ENCODE measurements around the gene ADRA1B.

The ADRA1B gene

DNA sequence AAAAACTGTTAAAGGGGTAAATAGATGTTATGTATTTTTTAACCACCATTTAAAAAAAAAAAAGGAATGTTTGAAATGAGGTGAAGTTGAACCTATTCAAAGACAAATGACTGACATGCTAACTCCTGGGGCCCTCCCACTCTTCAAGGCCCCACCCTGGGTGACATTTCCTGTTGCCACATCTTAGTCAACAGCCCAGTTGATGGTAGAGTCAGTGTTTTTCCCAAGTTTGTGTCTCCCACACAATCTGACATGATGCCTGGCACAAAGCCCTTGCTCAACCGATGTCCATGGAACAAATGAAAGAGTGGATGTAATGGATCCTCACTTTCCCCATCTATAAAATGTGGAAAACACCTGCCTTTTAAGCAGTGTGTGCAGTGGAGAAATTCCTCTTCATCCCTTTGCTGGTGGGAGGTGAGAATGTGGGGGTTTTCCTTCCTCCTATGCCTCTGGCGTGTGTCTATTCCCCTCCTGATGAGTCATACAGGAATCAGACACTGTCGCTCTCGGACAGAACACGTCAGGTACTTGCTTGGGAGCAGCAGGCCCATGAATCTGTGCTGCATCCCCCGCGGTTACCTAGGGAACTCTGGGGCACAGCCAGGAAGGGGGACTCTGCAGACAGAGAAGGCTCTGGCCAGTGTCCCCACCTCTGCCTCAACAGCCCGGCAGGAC lies 13.7 kb upstream of the ADRA1B start:
- DNase-seq = no peak

DNA sequence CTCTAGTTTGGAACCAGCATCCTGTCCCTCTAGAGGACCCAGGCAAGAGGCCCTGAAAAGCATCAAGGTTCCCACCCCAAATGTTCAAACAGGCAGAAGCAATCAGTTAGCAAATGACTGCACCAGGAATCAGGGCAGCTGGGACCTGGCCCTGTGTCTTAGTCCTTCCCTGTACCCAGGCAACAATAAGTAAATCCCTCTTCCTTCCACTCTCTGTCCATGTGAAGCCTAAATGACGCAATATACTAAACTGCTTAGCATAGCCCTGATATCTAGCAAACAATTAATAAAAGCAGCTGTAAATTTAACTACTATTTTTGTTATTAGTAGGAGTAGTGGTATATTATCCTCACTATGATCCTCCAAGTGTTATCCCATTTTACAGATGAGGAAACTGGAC lies 13.2 kb upstream of the ADRA1B start:
- DNase-seq = no peak

DNA sequence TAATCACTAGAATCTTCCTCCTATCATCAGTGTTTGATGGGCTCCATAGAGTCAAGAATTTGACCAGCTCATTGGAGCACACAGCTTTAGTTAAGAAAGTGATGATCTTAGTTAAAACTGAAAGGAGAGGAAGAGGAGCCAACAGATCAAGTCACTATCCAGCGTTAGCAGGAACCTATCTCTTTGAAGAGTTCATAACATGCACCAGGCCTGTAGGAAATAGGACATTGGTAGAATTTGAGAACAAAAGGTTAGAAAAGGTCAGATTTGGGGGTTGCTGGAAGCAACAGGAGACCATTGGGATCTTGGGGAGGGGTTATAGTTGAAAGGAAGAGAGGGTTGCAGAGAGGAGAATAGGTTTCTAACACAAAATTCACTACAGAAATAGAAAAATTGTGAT lies 11.4 kb upstream of the ADRA1B start:
- DNase-seq = no peak

DNA sequence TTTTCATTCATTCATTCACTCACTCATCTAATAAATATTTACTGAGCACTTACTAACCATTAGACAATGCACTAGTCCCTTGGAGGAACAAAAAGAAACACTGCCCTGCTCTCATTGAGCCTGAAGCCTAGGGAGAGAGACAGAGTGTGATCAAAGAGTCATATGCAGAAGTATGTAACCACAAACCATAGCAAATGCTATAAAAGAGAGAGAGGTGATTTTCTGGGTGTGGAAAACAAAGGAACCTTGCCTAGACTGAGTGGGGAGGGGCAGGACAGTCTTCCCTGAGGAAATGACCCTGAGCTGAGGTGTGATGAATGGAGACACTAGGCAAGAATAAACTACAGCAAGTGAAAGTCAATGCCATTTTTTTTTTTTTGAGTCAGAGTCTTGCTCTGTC lies 10.8 kb upstream of the ADRA1B start:
- no peak for DNase-seq

DNA sequence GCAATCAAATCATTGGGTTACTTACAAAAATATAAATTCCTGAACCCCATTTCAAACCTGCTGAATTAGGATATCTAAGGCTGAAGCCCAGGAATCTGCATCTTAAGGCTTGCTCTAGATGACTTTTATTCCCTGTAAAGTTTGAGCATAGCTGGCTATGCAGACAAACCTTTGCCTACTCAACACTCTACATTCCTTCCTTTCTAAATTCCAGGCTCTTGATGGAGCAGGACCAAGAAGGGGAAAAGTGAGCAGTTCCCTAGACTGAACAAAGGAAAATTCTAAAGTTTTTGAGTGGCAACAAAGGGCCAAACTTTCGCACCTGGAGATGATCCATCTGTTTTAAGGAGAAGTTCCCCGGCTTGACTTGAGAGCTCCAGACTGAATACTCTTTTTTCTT lies 9.8 kb upstream of the ADRA1B start:
- DNase-seq = no peak

DNA sequence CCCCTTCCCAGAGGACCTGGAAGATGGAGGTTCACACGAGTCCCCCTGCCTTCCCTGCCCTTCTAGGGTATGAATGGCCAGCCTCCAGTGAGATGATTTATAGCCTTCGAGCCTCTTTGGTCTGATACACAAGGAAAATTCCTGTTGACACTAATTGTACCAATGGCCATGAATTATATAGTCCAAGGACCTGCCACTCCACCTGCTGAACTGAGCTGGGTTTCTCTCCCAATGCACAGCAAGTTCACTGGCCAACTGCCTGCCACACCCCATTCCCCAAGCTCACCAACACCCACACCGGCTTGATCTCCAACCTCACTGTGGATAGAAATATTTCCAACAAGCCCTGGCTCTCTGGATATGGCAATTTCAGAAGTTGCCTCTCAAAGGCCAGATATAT lies 9.3 kb upstream of the ADRA1B start:
- no peak for DNase-seq

DNA sequence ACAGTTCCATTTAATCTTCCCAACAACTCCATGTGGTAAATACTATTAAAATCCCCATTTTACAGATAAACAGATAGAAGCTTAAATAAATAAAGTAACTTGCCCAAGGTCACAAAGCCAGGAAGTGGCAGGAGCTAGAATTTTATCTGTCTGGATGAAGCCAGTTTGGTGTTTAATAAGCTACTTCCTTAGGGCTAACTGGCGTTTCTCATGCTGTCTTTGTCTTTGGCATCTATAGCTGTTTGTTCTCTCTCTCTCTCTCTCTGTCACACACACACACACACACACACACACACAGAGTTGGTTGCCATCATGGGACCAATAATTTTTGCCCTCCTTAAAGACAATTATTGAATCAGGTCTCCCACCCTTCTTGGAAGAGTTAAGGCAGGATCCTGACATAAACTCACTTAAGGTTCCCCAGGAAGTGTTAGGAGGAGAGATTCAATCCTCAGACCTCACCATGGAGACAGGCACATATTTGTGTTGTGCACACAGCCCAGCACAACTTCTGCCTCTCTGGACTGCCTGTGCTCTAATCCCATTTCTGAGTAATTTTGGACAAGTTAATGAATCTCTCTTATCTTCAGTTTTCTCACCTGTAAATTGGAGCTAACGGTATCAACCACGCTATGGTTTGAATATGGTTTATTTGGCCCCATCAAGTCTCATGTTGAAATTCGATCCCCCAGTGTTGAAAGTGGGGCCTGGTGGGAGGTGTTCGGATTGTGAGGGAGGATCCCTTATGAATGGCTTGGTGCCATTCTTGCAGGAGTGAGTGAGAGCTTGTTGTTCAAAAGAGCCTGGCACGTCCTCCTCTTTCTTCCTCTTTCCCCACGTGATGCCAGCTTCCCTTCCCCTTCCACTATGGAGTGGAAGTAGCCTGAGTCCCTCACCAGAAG lies 8.3 kb upstream of the ADRA1B start:
- DNase-seq = no peak

DNA sequence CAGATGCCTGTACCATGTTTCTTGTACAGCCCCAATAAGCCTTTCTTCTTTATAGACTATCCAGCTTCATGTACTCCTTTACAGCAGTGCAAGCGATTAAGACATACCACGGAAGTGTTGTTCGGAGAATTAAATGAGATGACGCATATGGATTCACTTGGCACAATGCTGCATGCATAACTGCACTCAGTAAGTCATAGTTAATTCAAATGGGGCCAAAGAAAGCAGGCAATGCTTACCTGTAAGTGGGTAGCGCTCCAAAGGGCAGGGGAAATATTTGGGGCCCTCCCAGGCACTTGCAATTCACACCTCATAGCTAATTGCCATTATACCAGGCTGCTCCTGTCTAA lies 7.7 kb upstream of the ADRA1B start:
- no peak for DNase-seq

DNA sequence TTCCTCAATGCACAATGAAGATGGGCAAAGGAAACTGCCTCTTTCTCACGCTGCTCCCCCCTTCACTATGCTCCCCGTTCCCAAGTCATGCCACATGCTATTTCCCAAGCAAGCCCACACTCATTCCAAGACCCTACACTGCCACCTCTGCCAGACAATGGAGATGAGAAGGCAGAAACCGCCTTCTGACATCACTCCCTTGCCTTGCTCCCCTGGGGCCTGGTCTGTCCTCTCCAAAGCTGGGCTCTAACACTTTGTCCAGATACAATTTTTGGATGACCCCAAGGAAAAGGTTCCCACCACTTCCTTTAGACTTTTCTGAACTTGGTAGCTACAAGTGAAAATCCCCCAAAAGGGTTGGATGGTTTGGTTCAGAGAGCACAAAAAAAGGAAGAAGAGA lies 7.2 kb upstream of the ADRA1B start:
- DNase-seq = no peak

DNA sequence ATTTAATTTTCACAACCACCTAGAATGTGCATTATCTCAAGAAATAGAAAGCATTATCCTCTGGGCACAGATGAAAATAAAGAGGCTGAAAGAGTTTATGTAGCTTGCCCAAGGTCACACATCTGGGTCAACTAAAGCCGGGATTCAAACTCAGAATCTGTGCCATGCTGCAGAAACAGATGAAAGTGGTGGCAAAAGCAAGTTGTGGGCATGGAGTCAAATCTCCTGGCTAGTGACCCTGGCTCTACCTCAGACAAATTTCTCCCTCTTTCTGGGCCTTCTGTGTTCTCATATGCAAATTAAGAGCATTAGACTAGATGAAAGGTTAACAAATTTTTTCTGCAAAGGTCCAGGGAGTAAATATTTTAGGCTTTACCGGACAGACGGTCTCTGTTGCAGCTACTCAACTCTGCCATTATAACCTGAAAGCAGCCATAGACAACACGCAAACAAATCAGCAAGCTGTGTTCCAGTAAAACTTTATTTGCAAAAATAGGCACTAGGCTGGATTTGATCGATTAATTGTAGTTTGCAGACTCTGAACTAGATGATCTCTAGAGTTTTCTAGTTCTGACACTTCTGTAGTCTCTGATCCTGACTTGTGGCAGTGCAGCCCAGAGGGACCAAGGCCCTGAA lies 6.0 kb upstream of the ADRA1B start:
- no peak for DNase-seq

DNA sequence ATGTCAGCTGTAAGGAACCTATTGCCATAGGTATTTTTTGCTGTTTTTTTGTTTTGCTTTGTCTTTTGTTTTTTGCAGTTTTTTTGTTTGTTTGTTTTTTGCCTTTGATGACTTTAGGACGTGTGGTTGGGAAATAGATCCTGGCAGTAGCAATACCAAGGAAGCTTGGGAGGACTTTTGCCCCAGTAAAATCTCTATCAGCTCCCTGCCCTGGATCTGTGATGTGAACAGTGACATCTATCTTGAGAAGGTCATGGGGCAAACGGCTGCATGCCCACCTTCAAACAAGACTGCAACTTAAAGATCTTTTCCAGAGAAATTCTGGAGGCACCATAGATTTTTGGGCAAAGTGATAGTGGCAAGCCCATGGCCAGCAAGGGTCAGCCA lies 5.4 kb upstream of the ADRA1B start:
- DNase-seq = no peak

DNA sequence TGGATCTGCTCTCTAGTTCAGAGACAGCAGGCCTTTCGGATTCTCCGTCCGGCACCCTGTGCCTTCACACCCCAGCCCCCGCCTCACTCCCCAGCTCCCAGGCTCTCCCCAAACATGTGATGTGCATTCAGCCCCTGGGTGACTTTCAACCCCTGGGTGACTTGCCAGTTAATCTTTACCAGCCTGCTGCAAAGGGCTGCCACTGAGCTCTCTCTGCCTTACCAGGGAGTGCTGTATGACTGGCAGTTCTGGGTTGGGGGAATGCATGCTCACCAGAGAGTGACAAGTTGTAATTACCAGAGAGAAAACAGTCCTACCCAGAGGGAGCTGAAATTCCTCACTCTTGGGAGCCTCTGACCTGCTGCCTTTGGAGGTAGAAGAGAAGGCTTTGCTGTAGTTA lies 4.9 kb upstream of the ADRA1B start:
- DNase-seq = no peak

DNA sequence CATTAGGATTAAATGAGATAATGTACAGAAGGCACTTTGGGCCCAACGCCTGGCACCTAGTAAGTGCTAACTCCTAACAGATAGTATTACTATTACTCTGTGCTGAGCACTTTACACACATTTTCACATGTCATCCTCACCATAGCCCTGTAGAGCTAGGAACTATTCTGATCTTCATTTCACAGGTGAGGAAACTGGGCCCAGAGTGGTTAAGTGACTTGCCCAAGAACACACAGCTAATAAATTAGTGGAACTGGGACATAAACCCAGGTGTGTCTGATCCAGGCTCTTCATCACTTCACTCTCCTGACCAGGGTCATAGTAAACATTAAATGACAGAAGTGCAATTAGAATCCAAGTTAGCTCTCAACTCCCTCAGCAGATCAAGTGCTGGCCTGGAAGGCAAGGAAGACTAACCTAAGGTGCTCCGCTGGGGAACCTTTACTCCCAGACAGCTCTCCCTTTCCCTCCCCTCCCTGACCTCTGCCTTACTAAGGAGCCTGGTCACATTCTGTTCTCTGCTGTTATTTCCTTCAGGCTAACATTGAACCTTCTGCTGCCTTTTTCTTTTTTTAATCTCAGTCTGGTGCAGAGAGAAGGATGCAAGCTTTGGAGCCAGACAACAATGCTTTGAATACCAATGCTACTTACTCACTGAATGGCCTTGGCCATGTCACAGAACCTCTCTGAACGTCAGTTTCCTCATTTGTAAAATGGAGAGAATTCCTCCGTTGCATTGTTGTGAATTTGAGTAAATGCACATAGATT lies 4.1 kb upstream of the ADRA1B start:
- no peak for DNase-seq

DNA sequence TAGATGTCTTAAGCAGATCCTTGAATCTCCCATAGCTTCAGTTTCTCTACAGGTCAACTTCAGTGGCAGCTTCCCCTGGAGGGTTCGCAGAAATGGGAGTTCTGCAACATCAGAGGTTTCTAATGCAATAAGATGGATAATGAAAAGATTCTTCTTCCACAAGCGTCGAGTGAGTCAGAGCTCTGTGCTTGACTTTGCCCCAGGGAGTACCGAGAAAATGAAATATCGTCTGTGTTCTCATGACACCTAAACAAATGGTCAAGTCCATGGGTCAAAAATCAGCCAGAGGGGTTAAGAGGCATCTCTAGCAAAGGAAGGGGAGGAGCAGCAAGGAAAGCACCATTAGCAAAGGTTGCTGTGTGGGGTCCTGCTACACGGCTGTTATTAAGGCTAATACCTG lies 3.2 kb upstream of the ADRA1B start:
- DNase-seq = no peak

DNA sequence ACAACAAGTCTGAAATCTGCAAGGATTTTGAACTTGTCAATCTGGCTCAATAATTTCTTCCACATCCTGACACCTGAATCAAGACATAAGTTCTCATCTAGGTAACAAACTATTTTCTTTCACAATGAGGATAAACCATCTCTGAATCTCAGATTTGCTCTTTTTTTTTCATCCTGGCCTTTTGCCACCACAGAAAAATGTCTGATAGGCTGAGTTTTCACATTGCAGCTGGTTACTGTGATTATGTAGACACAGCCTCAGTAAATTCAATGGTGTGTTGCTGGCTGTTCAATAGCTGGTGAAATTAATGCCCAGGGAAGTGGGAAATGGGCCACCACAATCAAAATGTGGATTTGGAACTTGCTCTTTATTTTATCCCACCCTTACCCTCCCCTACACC lies 2.8 kb upstream of the ADRA1B start:
- no peak for DNase-seq

DNA sequence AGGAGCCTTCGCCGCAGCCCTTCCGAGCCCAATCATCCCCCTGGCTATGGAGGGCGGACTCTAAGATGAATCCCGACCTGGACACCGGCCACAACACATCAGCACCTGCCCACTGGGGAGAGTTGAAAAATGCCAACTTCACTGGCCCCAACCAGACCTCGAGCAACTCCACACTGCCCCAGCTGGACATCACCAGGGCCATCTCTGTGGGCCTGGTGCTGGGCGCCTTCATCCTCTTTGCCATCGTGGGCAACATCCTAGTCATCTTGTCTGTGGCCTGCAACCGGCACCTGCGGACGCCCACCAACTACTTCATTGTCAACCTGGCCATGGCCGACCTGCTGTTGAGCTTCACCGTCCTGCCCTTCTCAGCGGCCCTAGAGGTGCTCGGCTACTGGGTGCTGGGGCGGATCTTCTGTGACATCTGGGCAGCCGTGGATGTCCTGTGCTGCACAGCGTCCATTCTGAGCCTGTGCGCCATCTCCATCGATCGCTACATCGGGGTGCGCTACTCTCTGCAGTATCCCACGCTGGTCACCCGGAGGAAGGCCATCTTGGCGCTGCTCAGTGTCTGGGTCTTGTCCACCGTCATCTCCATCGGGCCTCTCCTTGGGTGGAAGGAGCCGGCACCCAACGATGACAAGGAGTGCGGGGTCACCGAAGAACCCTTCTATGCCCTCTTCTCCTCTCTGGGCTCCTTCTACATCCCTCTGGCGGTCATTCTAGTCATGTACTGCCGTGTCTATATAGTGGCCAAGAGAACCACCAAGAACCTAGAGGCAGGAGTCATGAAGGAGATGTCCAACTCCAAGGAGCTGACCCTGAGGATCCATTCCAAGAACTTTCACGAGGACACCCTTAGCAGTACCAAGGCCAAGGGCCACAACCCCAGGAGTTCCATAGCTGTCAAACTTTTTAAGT lies 819 bp downstream of the ADRA1B start:
- DNase-seq = no peak

DNA sequence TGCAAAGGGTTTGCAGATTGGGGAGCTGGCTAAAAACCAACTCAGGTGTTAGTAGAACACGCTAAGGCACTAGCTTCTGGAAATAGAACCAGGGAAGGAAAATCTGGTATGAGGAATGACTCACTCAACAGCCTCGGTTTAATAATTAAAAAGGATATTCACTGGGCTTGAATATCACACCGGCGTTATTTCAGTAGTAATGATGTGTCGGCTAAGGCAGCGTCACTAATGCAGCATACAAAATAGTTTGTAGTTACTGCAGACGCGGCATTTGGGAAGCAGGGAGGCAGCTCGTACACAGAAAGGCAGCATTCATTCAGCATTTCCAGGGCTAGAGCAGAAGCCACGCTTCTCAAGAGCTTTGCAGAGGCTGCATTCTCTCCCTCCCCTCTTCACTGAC lies 1.7 kb downstream of the ADRA1B start:
- DNase-seq = no peak

DNA sequence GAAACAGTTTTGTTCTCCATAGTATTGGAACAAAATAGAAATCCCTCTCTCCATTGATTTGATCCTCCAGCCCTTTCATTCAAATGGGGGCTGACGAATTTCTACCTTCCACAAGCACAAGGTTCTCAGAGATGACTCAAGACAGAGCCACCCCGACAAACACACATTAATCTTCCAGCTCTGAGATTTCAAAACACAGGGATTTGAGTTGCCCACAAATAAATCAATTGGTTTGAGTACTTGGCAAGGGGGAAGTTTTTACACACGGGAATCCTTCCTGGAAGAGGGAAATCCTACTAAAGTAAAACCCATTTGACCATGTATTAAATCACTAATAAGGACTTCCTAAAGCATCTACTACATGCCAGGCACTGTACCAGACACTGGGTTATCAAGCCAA lies 5.4 kb downstream of the ADRA1B start:
- DNase-seq = no peak

DNA sequence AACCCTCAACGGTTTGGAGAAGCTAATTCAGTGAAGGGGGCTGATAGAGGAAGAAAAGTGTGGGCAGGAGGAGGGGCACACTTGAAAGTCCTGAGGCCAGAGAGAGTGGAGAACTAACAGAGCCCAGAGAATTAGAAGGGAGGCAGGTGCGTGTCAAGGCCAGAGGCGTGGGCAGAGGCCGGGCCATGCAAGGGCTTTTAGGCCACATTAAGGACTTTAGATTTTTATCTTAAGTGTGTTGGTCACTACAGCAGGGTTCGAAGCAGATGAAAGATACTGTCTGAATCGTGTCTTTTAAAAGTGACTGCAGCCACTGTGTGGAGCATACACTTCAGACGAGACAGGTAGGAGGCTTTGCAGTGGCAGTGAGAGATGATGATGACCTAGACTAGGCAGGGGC lies 6.7 kb downstream of the ADRA1B start:
- no peak for DNase-seq

DNA sequence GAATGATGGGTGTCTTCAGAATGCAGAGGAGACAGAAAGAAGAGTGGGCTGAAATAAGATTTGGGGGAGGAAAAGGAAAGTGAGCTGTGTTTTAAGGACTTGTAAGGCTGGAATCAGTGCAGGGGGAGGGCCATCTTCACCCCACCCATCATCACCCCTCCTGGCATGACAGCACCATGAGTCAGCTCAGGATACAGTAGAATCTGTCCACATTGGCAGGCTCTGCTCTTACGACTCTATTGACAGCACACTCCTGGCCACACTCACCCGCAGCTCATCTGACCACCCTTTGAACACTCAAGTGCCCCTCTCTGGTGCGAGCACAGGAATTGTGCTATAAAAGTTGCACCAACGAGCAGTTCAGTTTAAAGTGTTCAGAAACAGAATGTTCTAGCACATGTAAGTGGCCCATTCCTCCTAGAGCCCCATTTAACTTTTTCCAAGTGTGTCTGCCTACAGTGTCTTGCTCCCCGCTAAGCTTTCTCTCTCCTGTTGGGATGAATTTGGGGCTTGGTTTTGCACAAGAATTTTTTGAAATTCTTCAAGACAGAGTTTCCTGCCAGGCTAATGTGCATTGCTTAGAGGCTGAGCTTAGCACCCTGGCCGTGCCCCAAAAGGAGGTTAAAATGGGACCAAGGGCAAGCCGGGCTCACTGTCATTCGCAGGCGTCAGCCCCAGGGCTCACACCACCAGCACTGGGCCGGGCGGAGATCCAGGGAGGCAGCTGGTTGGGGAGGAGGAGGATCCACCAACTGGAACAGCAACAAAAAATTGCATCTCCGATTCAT lies 12.0 kb downstream of the ADRA1B start:
- DNase-seq = no peak

DNA sequence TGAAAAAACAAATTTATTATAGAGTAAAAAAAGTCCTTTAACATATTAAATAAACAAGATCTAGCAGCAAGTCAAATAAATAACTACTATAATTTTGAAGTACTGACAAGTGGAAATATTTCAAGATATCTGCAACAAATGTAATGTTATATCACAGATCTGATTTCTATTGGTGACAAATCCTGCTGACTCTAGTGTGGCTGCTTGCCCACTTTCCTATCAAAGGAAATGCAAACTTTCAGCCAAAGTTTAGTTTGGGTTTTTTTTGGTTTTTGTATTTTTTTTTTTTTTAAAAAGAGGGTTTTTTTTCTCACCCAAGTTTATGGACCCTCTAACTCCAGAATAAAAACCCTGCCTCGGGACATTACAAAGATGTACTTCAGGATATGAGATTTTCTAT lies 12.9 kb downstream of the ADRA1B start:
- DNase-seq = no peak

All from stimulated activated CD4-positive, alpha-beta T cell treated with anti-CD3 and anti-CD28 coated beads, Interleukin-4, amount 100 ng/mL, for 24 hours (primary cell).